Activated CD8-positive, alpha-beta T cell treated with anti-CD3 and anti-CD28 coated beads for 36 hours (primary cell): ENCODE results near the gene ARRB1. TPM values are rescaled to one million over a fixed set of nuclear protein-coding genes. Genes with fewer than 3 reads are reported as not detected.

Experiments
- ATAC-seq: fragments of 200-7000 bp; cut with Tn5 transposase; one replicate; pipeline ENCODE4 v1.10.0; 2021; ENCODE audit warnings: mild to moderate bottlenecking, moderate library complexity
- CTCF ChIA-PET: fragments of 350-600 bp; sonication (Branson Sonifier 250); formaldehyde crosslinking; loops from one replicate; lab custom pipeline; 2021; ENCODE audit warnings: antibody characterized with exemption; lab: Charles Lee
- POLR2A ChIA-PET: fragments of 350-600 bp; sonication (Branson Sonifier 250); formaldehyde crosslinking; loops from one replicate; lab custom pipeline; 2021; ENCODE audit warnings: antibody characterized with exemption; lab: Charles Lee
- DNase-seq: peaks from one replicate; pipeline ENCODE4 v3.0.0-alpha.2; 2020
- H3K27ac Mint-ChIP-seq: one replicate; pipeline ENCODE4 v1.8.0; 2021; ENCODE audit warnings: mild to moderate bottlenecking, mixed read lengths
- H3K27me3 Mint-ChIP-seq: one replicate; pipeline ENCODE4 v1.8.0; 2021; ENCODE audit warnings: mixed read lengths
- H3K36me3 Mint-ChIP-seq: one replicate; pipeline ENCODE4 v1.8.0; 2021; ENCODE audit warnings: low read depth, mixed read lengths
- H3K4me1 Mint-ChIP-seq: one replicate; pipeline ENCODE4 v1.8.0; 2021; ENCODE audit warnings: low read depth, mixed read lengths
- H3K4me3 Mint-ChIP-seq: one replicate; pipeline ENCODE4 v1.8.0; 2021; ENCODE audit warnings: mild to moderate bottlenecking, moderate library complexity, mixed read lengths
- H3K9me3 Mint-ChIP-seq: one replicate; pipeline ENCODE4 v1.8.0; 2021; ENCODE audit warnings: mixed read lengths
- CTCF ChIP-seq: fragments of 200-600 bp; IDR thresholded peaks from one replicate; pipeline ENCODE4 v1.8.0; 2022; ENCODE audit warnings: antibody characterized with exemption, mild to moderate bottlenecking
- intact Hi-C: fragments of 100-400 bp; cut with micrococcal nuclease; formaldehyde crosslinking; loops from one replicate; pipeline ENCODE4 v1.10.0; 2022
- total RNA-seq, 2 experiments: library from RNA; stranded (reverse); gene quantifications; one replicate each; pipeline ENCODE4 v1.2.3, GENCODE V29; 2021

Gene ARRB1
- total RNA-seq, 2 experiments from 2014 or later: 16.2 to 18.8 TPM

GRCh38 chr11:75298976-75299260, 52.5 kb downstream of the ARRB1 start:
- peaks cover 2% of the 10 kb centered on the region for H3K36me3 Mint-ChIP-seq
- POLR2A ChIA-PET: no interaction called here
- intact Hi-C loops: no loop called here
- no peak for DNase-seq
- no peak overlapping the region for H3K27ac Mint-ChIP-seq
- no peaks in the 10 kb centered on the region for H3K9me3 Mint-ChIP-seq
- CTCF ChIA-PET: no interaction called here
- peaks cover 12% of the 10 kb centered on the region for H3K4me1 Mint-ChIP-seq
- H3K4me3 Mint-ChIP-seq: no peak overlapping the region
- TF ChIP-seq CTCF: no peak
- H3K27me3 Mint-ChIP-seq: no peaks in the 10 kb centered on the region
- no peak for ATAC-seq

- ATAC-seq: no peak
- ChIA-PET CTCF (interaction anchor here (2.0 kb wide), 1 partner anchor 19 kb away, joined by 8 read pairs; no protein-coding TSS in a partner anchor), POLR2A (no interaction called here)
- H3K9me3 Mint-ChIP-seq: no peaks in the 10 kb centered on the region
- H3K27ac Mint-ChIP-seq: no peak overlapping the region
- peaks cover 2% of the 10 kb centered on the region for H3K36me3 Mint-ChIP-seq
- H3K4me1 Mint-ChIP-seq: peaks cover 15% of the 10 kb centered on the region
- H3K27me3 Mint-ChIP-seq: no peaks in the 10 kb centered on the region
- H3K4me3 Mint-ChIP-seq: no peak overlapping the region
- intact Hi-C loops: no loop called here
- no peak for TF ChIP-seq CTCF
- DNase-seq: no peak
Observed at GRCh38 chr11:75298191-75298975, 53.1 kb downstream of the ARRB1 start.

GRCh38 chr11:75293903-75294302, 57.6 kb downstream of the ARRB1 start:
- POLR2A ChIA-PET: no interaction called here
- CTCF ChIA-PET: interaction anchor here (1.1 to 1.5 kb wide), 3 partner anchors 11 to 154 kb away, joined by 3 to 4 read pairs (median 4); no protein-coding TSS in a partner anchor
- Mint-ChIP-seq H3K9me3 (no peaks in the 10 kb centered on the region), H3K4me1 (peaks cover 11% of the 10 kb centered on the region), H3K27ac (no peak overlapping the region), H3K27me3 (no peaks in the 10 kb centered on the region), H3K4me3 (no peak overlapping the region), H3K36me3 (peaks cover 2% of the 10 kb centered on the region)
- no peak for ATAC-seq
- no peak for DNase-seq
- no peak for TF ChIP-seq CTCF
- intact Hi-C loops: no loop called here

- H3K4me3 Mint-ChIP-seq: no peak overlapping the region
- H3K9me3 Mint-ChIP-seq: no peaks in the 10 kb centered on the region
- H3K36me3 Mint-ChIP-seq: peaks cover 2% of the 10 kb centered on the region
- no peaks in the 10 kb centered on the region for H3K27me3 Mint-ChIP-seq
- intact Hi-C loops: no loop called here
- CTCF ChIA-PET: interaction anchor here (1.0 to 2.3 kb wide), 4 partner anchors 13 to 95 kb away, joined by 3 to 15 read pairs (median 4); no protein-coding TSS in a partner anchor
- no peak for ATAC-seq
- peaks cover 11% of the 10 kb centered on the region for H3K4me1 Mint-ChIP-seq
- no peak overlapping the region for H3K27ac Mint-ChIP-seq
- POLR2A ChIA-PET: no interaction called here
- DNase-seq: no peak
- no peak for TF ChIP-seq CTCF
Observed at GRCh38 chr11:75292943-75293342, 58.5 kb downstream of the ARRB1 start.

- H3K27ac Mint-ChIP-seq: no peak overlapping the region
- no peak overlapping the region for H3K4me3 Mint-ChIP-seq
- ChIA-PET POLR2A (interaction anchor here (0.6 kb wide), 1 partner anchor 31 kb away, joined by 3 read pairs; no protein-coding TSS in a partner anchor), CTCF (interaction anchor here (1.0 to 2.3 kb wide), 4 partner anchors 12 to 97 kb away, joined by 3 to 15 read pairs (median 4); no protein-coding TSS in a partner anchor)
- no peaks in the 10 kb centered on the region for H3K9me3 Mint-ChIP-seq
- H3K27me3 Mint-ChIP-seq: no peaks in the 10 kb centered on the region
- no peak for ATAC-seq
- TF ChIP-seq CTCF: no peak
- H3K36me3 Mint-ChIP-seq: peaks cover 2% of the 10 kb centered on the region
- peaks cover 11% of the 10 kb centered on the region for H3K4me1 Mint-ChIP-seq
- intact Hi-C loops: no loop called here
- DNase-seq: no peak
Observed at GRCh38 chr11:75291741-75292140, 59.7 kb downstream of the ARRB1 start.
